OCI-LY1 (cell line): ENCODE measurements around the gene PLEKHO2.

ENCODE experiments used
- H2AFZ ChIP-seq: fragments of 200-600 bp; sonication (generic), shearing (Covaris generic); 2 replicates; pipeline ENCODE4 v1.6.0; 2014; ENCODE audit warnings: antibody characterized with exemption, mild to moderate bottlenecking, low read length
- H3F3A ChIP-seq: fragments of 200-600 bp; sonication (generic), shearing (Covaris generic); 2 replicates; pipeline ENCODE4 v1.6.0; 2014; ENCODE audit warnings: mild to moderate bottlenecking, antibody characterized with exemption, low read length, moderate library complexity; ENCODE audit not compliant: insufficient read depth
- H3K27ac ChIP-seq: fragments of 200-600 bp; sonication (generic); 2 replicates; pipeline ENCODE4 v1.5.1; 2014; ENCODE audit warnings: low read length, mixed run types, mild to moderate bottlenecking, low read depth; ENCODE audit not compliant: poor library complexity, severe bottlenecking
- H3K27me3 ChIP-seq: fragments of 200-600 bp; sonication (generic); 2 replicates; pipeline ENCODE4 v1.6.0; 2014; ENCODE audit warnings: antibody characterized with exemption, mild to moderate bottlenecking, low read length, moderate library complexity; ENCODE audit not compliant: insufficient read depth
- H3K36me3 ChIP-seq: fragments of 200-600 bp; sonication (generic); 2 replicates; pipeline ENCODE4 v1.6.1; 2014; ENCODE audit warnings: mild to moderate bottlenecking, antibody characterized with exemption, low read length, moderate library complexity, mixed read lengths; ENCODE audit not compliant: insufficient read depth
- H3K4me1 ChIP-seq: fragments of 200-600 bp; sonication (generic); 2 replicates; pipeline ENCODE4 v1.5.1; 2014; ENCODE audit warnings: mild to moderate bottlenecking, low read length, moderate library complexity; ENCODE audit not compliant: insufficient read depth, severe bottlenecking
- H3K4me2 ChIP-seq: fragments of 200-600 bp; sonication (generic), shearing (Covaris generic); 2 replicates; pipeline ENCODE4 v1.6.1; 2014; ENCODE audit warnings: low read length
- H3K4me3 ChIP-seq: fragments of 200-600 bp; sonication (generic); 2 replicates; pipeline ENCODE4 v1.5.1; 2014; ENCODE audit warnings: low read length, low read depth, mild to moderate bottlenecking, mixed read lengths; ENCODE audit not compliant: poor library complexity, severe bottlenecking
- H3K79me2 ChIP-seq: fragments of 200-600 bp; shearing (Covaris generic); 2 replicates; pipeline ENCODE4 v1.6.1; 2016; ENCODE audit warnings: mixed run types, low read length, mixed read lengths; ENCODE audit not compliant: insufficient read depth
- H3K9ac ChIP-seq: fragments of 200-600 bp; sonication (generic), shearing (Covaris generic); 2 replicates; pipeline ENCODE4 v1.6.1; 2014; ENCODE audit warnings: mild to moderate bottlenecking, low read length, mixed read lengths
- H3K9me2 ChIP-seq: fragments of 200-600 bp; sonication (generic), shearing (Covaris generic); 2 replicates; pipeline ENCODE4 v1.6.1; 2014; ENCODE audit warnings: low read depth, mild to moderate bottlenecking, low read length, mixed read lengths
- H3K9me3 ChIP-seq: fragments of 200-600 bp; shearing (Covaris generic); 2 replicates; pipeline ENCODE4 v1.6.1; 2014; ENCODE audit warnings: low read length, mixed read lengths
- H4K20me1 ChIP-seq: fragments of 200-600 bp; sonication (generic), shearing (Covaris generic); 2 replicates; pipeline ENCODE4 v1.6.0; 2016; ENCODE audit warnings: mild to moderate bottlenecking, low read length; ENCODE audit not compliant: insufficient read depth
- EZH2 ChIP-seq: fragments of 200-600 bp; sonication (generic), shearing (Covaris generic); IDR thresholded peaks from 2 replicates; pipeline ENCODE4 v1.8.0; 2017; ENCODE audit warnings: borderline replicate concordance, mixed run types, mild to moderate bottlenecking, antibody characterized with exemption, low read length, moderate library complexity, mixed read lengths
- TF ChIP-seq, protein P1 (sequence below): fragments of 200-600 bp; sonication (generic), shearing (Covaris generic); IDR thresholded peaks from 2 replicates; pipeline ENCODE4 v1.5.1; 2017; ENCODE audit warnings: mild to moderate bottlenecking, antibody characterized with exemption, low read length, moderate library complexity, mixed read lengths

The PLEKHO2 gene

GRCh38 chr15:64843991-64844390 is 2.3 kb downstream of the PLEKHO2 start:
- Histone ChIP-seq H3K27ac (peak overlapping the region; percentile 66), H3K9me3 (no peaks in the 10 kb centered on the region), H3K4me3 (peak overlapping the region; percentile 90), H3K4me2 (peak overlapping the region; percentile 80), H3K4me1 (peaks cover 54% of the 10 kb centered on the region), H3F3A (no peaks in the 10 kb centered on the region), H3K79me2 (no peaks in the 10 kb centered on the region), H3K9me2 (no peaks in the 10 kb centered on the region), H3K36me3 (peaks cover 8% of the 10 kb centered on the region; the same call in 1 of the 2 replicates), H2AFZ (no peak overlapping the region), H3K27me3 (no peaks in the 10 kb centered on the region), H3K9ac (peak overlapping the region; percentile 31; the same call in 1 of the 2 replicates), H4K20me1 (no peaks in the 10 kb centered on the region)
- TF ChIP-seq EZH2 = no peak
- TF ChIP-seq, protein P1, sequence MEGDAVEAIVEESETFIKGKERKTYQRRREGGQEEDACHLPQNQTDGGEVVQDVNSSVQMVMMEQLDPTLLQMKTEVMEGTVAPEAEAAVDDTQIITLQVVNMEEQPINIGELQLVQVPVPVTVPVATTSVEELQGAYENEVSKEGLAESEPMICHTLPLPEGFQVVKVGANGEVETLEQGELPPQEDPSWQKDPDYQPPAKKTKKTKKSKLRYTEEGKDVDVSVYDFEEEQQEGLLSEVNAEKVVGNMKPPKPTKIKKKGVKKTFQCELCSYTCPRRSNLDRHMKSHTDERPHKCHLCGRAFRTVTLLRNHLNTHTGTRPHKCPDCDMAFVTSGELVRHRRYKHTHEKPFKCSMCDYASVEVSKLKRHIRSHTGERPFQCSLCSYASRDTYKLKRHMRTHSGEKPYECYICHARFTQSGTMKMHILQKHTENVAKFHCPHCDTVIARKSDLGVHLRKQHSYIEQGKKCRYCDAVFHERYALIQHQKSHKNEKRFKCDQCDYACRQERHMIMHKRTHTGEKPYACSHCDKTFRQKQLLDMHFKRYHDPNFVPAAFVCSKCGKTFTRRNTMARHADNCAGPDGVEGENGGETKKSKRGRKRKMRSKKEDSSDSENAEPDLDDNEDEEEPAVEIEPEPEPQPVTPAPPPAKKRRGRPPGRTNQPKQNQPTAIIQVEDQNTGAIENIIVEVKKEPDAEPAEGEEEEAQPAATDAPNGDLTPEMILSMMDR = no peak

GRCh38 chr15:64844576-64845145 is 2.9 kb downstream of the PLEKHO2 start:
- TF ChIP-seq, protein P1 = no peak
- no peaks in the 10 kb centered on the region for H3K79me2 ChIP-seq
- H3K9me2 ChIP-seq = no peaks in the 10 kb centered on the region
- peak overlapping the region; percentile 90 for H3K4me3 ChIP-seq
- H3K4me1 ChIP-seq = peaks cover 54% of the 10 kb centered on the region
- no peaks in the 10 kb centered on the region for H3F3A ChIP-seq
- H4K20me1 ChIP-seq = no peaks in the 10 kb centered on the region
- peak overlapping the region; percentile 66 for H3K27ac ChIP-seq
- no peaks in the 10 kb centered on the region for H3K27me3 ChIP-seq
- no peaks in the 10 kb centered on the region for H3K9me3 ChIP-seq
- H3K9ac ChIP-seq = peak overlapping the region; percentile 31; the same call in 1 of the 2 replicates
- H3K4me2 ChIP-seq = peak overlapping the region; percentile 80
- H2AFZ ChIP-seq = no peak overlapping the region
- H3K36me3 ChIP-seq = peaks cover 8% of the 10 kb centered on the region; the same call in 1 of the 2 replicates

DNA sequence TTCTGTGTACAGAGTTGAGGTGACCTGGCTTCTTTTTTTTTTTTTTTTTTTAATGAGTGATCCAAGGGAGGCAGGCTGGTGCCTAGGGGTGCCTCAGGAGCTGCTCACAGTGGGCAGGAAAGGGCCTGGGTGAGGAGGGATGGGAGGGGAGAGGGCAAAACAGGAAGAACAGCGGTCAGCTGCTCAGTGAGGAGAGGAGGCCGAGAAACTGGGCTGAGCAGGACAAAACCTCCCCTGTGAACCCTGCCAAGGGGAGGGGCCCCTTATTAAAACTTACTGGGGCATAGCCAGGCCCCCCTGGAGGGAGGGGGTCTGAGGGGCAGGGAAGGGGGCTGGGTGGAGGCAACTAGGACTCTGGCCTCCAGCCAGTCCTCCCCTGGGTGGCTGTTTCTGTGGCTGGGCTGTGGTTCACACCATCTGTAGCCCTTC is 3.5 kb downstream of the PLEKHO2 start:
- Histone ChIP-seq H3K9ac (peak overlapping the region; percentile 31; the same call in 1 of the 2 replicates), H3K9me2 (no peaks in the 10 kb centered on the region), H3K27me3 (no peaks in the 10 kb centered on the region), H3K4me1 (peaks cover 54% of the 10 kb centered on the region), H3K27ac (peak overlapping the region; percentile 66), H3K36me3 (peaks cover 10% of the 10 kb centered on the region; the same call in 1 of the 2 replicates), H3K4me2 (peak overlapping the region; percentile 80), H3K79me2 (no peaks in the 10 kb centered on the region), H3K4me3 (peak overlapping the region; percentile 90), H4K20me1 (no peaks in the 10 kb centered on the region), H3F3A (no peaks in the 10 kb centered on the region), H2AFZ (no peak overlapping the region), H3K9me3 (no peaks in the 10 kb centered on the region)
- no peak for TF ChIP-seq EZH2
